Keratinocyte (primary cell): ENCODE results near the gene RNF141. TPM values are rescaled to one million over a fixed set of nuclear protein-coding genes. Genes with fewer than 3 reads are reported as not detected.

ENCODE experiments used
- DNase-seq: peaks from one replicate; pipeline ENCODE4 v3.0.0-alpha.2; 2011; ENCODE audit warnings: low read depth, missing footprints, low spot score
- FAIRE-seq: peaks from 2 replicates; lab custom pipeline; 2011; peaks lifted over from hg19 to GRCh38; lab: Jason Lieb, UNC
- H2AFZ ChIP-seq: 2 replicates; pipeline ENCODE4 v1.6.0; 2012; ENCODE audit warnings: low read length, control low read depth, inconsistent platforms; ENCODE audit not compliant: control insufficient read depth
- H3K27ac ChIP-seq: 2 replicates; pipeline ENCODE4 v1.5.1; 2011; ENCODE audit warnings: low read length; ENCODE audit not compliant: control insufficient read depth, insufficient read depth
- H3K27me3 ChIP-seq: 3 replicates; pipeline ENCODE4 v1.6.0; 2011; ENCODE audit warnings: low read length; ENCODE audit not compliant: control insufficient read depth, insufficient read depth; ENCODE audit errors: extremely low read depth
- H3K36me3 ChIP-seq, 2 experiments: 2 replicates in 1 of 2; 3 replicates in 1 of 2; pipeline ENCODE4 v1.5.1; 2011; ENCODE audit warnings: low read length in 2 of 2, mild to moderate bottlenecking in 1 of 2; ENCODE audit not compliant: control insufficient read depth in 2 of 2, insufficient read depth in 2 of 2; ENCODE audit errors: extremely low read depth in 1 of 2
- H3K4me1 ChIP-seq: 3 replicates; pipeline ENCODE4 v1.5.1; 2011; ENCODE audit warnings: low read length; ENCODE audit not compliant: control insufficient read depth, insufficient read depth; ENCODE audit errors: extremely low read depth
- H3K4me2 ChIP-seq: 3 replicates; pipeline ENCODE4 v1.6.0; 2011; ENCODE audit warnings: low read depth, low read length; ENCODE audit not compliant: control insufficient read depth, insufficient read depth; ENCODE audit errors: extremely low read depth
- H3K4me3 ChIP-seq, 3 experiments: fragments of 200-600 bp in 1 of 3; sonication (generic) in 1 of 3; 2 replicates in 2 of 3; 3 replicates in 1 of 3; pipeline ENCODE4 v1.5.1; 2011 to 2016; ENCODE audit warnings: low read length in 3 of 3, mild to moderate bottlenecking in 3 of 3, control low read depth in 2 of 3, inconsistent platforms in 1 of 3, low read depth in 1 of 3, mixed read lengths in 1 of 3, mixed run types in 1 of 3, moderate library complexity in 1 of 3; ENCODE audit not compliant: control insufficient read depth in 2 of 3, insufficient read depth in 2 of 3; ENCODE audit errors: extremely low read depth in 1 of 3
- H3K79me2 ChIP-seq: 2 replicates; pipeline ENCODE4 v1.6.0; 2012; ENCODE audit warnings: low read length; ENCODE audit not compliant: control insufficient read depth, insufficient read depth
- H3K9ac ChIP-seq: 3 replicates; pipeline ENCODE4 v1.6.0; 2011; ENCODE audit warnings: low read length; ENCODE audit not compliant: control insufficient read depth, insufficient read depth; ENCODE audit errors: extremely low read depth
- H3K9me1 ChIP-seq: 3 replicates; pipeline ENCODE4 v1.6.0; 2011; ENCODE audit warnings: low read length; ENCODE audit not compliant: control insufficient read depth, insufficient read depth; ENCODE audit errors: extremely low read depth
- H3K9me3 ChIP-seq: 2 replicates; pipeline ENCODE4 v1.5.1; 2012; ENCODE audit warnings: low read depth, low read length; ENCODE audit not compliant: control insufficient read depth
- H4K20me1 ChIP-seq: 3 replicates; pipeline ENCODE4 v1.6.0; 2011; ENCODE audit warnings: low read length; ENCODE audit not compliant: control insufficient read depth, insufficient read depth; ENCODE audit errors: extremely low read depth
- CTCF ChIP-seq, 3 experiments: IDR thresholded peaks in 1 of 3; conservative IDR thresholded peaks in 1 of 3; optimal IDR thresholded peaks in 1 of 3; 2 replicates in 2 of 3; 3 replicates in 1 of 3; pipeline versions ENCODE3 to v1.5.1; 2011; ENCODE audit warnings: low read length in 3 of 3, mild to moderate bottlenecking in 3 of 3, moderate library complexity in 2 of 3, control low read depth in 1 of 3, inconsistent platforms in 1 of 3; ENCODE audit not compliant: insufficient read depth in 2 of 3; ENCODE audit errors: extremely low read depth in 1 of 3
- EZH2 ChIP-seq: IDR thresholded peaks from one replicate; pipeline ENCODE4 v1.6.1; 2012; ENCODE audit warnings: inconsistent platforms, mild to moderate bottlenecking, low read length, moderate library complexity
- dilution Hi-C: fragments of 300-500 bp; cut with MboI; formaldehyde crosslinking; loops from one replicate; pipeline ENCODE4 v1.7.0; 2020; ENCODE audit warnings: low sequenced_read_pairs; ENCODE audit not compliant: extremely low pct_ligation_motif_present
- polyA plus RNA-seq, 5 experiments: library from polyadenylated mRNA; depleted of rRNA in 3 of 5; stranded (reverse) in 3 of 5; stranded (forward) in 1 of 5; unstranded in 1 of 5; fragments of >200 nt; gene quantifications; 1 replicate in 1 of 5; 2 replicates in 3 of 5; 3 replicates in 1 of 5; pipeline versions ENCODE4 v1.2.1 to v1.2.3, GENCODE V29; 2011 to 2012; ENCODE audit warnings: missing spikeins in 2 of 5, low read depth in 1 of 5, low replicate concordance in 1 of 5

The RNF141 gene
- polyA plus RNA-seq, 1 donor (not counting 4 experiments of a cell fraction or from before 2014, with no cell fraction given) = 59.1 TPM

GRCh38 chr11:10476927-10477689 is 63.9 kb downstream of the RNF141 start:
- Histone ChIP-seq H3K9me1 (no peaks in the 10 kb centered on the region), H2AFZ (no peak overlapping the region), H3K79me2 (peaks cover 2% of the 10 kb centered on the region), H3K4me3 (no peak overlapping the region), H3K9ac (no peak overlapping the region), H3K4me2 (no peak overlapping the region), H3K27me3 (no peaks in the 10 kb centered on the region), H3K9me3 (no peaks in the 10 kb centered on the region), H3K36me3 (peaks cover 10 to 13% of the 10 kb centered on the region in 2 experiments), H3K27ac (no peak overlapping the region), H4K20me1 (no peaks in the 10 kb centered on the region), H3K4me1 (no peaks in the 10 kb centered on the region)
- no peak for FAIRE-seq
- dilution Hi-C loops = no loop called here
- TF ChIP-seq EZH2 = no peak
- no peak for TF ChIP-seq CTCF (optimal IDR thresholded peaks at IDR 0.05 in 1 of 3, IDR thresholded peaks at IDR 0.05 in 1 of 3, conservative IDR thresholded peaks at IDR 0.05 in 1 of 3; ENCODE audit: extremely low read depth in 1 of 3, insufficient read depth in 2 of 3, low read length in 3 of 3)
- DNase-seq = no peak

GRCh38 chr11:10476342-10476741 is 64.6 kb downstream of the RNF141 start:
- Histone ChIP-seq H3K9me1 (no peaks in the 10 kb centered on the region), H3K36me3 (peaks cover 5 to 11% of the 10 kb centered on the region in 2 experiments), H3K4me3 (no peak overlapping the region), H3K9ac (no peak overlapping the region), H3K4me1 (no peaks in the 10 kb centered on the region), H4K20me1 (no peaks in the 10 kb centered on the region), H3K4me2 (no peak overlapping the region), H3K27ac (no peak overlapping the region), H3K9me3 (no peaks in the 10 kb centered on the region), H3K27me3 (no peaks in the 10 kb centered on the region), H2AFZ (no peak overlapping the region), H3K79me2 (peaks cover 2% of the 10 kb centered on the region)
- FAIRE-seq (no peak), DNase-seq (no peak)
- no peak for TF ChIP-seq EZH2
- TF ChIP-seq CTCF (optimal IDR thresholded peaks at IDR 0.05 in 1 of 3, IDR thresholded peaks at IDR 0.05 in 1 of 3, conservative IDR thresholded peaks at IDR 0.05 in 1 of 3; ENCODE audit: extremely low read depth in 1 of 3, insufficient read depth in 2 of 3, low read length in 3 of 3) = no peak
- dilution Hi-C loops = no loop called here
